Endothelial cell of hepatic sinusoid (primary cell): ENCODE measurements around the gene FMN2.
"Not testable (repeated sequence)": the region's sequence is repeated elsewhere in the genome, so short reads cannot be mapped to it uniquely, and the experiment has no call there.

Experiments
- in situ Hi-C: cut with HindIII; loops from 2 replicates; pipeline ENCODE4 v1.10.0; 2017; ENCODE audit warnings: low sequenced_read_pairs

Gene FMN2

DNA sequence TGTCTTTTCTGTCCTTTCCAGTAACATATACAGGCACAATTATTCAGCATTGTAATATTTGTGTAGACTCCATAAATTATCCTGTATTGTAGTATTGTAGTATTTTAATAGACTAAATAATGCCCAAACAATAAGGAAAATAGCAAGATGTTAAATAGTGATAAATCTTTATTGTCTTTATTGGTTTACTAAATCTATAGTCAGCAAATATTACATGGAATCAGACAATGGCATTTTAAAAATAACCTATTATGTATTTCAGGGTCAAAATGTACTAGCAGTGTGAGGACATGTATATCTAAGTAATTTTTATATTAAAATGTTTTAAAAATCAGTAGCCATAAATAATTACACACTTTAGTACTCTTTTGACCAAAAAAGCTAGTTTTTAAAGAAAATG is 317.9 kb downstream of the FMN2 start:
- in situ Hi-C loops = loop anchor here (5.0 kb wide), 1 partner anchor 67 kb away; no protein-coding TSS in a partner anchor

DNA sequence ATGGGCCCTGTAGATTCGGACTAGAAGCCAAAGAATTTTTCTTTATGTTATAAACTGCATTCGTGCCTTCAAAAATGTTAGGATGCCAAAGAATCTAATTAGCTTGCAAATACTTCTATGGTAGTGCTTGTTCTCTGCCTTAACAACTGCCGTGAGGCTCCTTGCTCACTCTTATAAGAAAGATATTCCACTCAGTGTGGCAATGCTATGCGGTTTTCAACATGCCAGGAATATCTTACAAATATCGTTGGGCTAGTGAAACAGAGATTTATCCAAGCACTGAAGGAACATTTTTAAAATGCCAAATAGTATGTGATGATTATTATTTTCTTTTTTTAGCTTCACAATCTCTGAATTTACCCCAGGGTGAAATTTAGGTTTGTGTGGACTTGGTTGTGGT is 322.0 kb downstream of the FMN2 start:
- in situ Hi-C loops = loop anchor here (5.0 kb wide), 1 partner anchor 71 kb away; no protein-coding TSS in a partner anchor

DNA sequence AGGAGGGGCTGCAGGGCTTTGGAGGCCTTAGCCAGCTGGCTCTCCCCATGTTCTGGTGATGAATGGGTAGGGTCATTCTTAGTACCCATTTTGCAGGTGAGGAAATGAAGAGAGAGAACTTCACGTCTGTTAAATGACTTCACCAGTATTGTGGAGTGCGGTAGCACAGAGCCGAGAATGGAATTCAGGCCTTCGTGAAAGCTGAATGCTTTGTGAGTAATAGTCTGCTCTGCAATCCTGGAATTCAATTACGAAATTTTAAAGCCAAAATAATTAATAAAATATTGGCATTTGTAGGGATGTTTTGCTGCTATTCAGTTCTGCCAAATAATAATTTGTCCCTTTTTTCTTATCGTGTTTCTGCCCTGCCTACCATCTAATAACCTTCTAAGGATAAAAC is 322.6 kb downstream of the FMN2 start:
- in situ Hi-C loops = loop anchor here (5.0 kb wide), 1 partner anchor 72 kb away; no protein-coding TSS in a partner anchor

DNA sequence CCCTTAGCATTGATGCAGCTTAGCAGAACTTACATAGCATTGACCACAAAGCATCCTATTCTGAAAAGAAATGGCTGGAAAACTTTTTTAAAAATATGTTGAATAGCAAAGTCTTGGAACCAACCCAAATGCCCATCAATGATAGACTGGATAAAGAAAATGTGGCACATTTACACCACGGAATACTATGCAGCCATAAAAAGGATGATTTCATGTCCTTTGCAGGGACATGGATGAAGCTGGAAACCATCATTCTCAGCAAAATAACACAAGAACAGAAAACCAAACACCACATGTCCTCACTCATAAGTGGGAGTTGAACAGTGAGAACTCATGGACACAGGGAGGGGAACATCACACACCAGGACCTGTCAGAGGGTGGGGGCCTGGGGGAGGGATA is 323.3 kb downstream of the FMN2 start:
- in situ Hi-C loops = not testable (repeated sequence)

DNA sequence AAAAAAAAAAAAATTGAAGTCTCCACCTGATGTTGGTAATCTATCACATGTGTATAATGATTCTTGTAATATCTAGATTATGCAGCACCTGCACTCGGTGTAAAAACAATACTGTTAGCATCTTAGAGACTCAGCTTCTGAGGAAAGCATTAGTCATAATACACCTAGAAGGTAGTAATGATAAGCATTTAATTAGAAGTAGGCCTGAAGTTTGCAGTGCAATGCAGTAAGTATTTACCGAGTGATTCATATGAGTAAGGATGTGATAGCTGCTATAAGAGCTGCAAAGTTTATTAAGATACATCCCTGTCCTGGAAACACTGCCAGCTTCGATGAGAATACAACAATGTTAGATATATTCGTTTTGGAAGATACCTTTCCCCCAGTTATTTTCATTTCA is 323.8 kb downstream of the FMN2 start:
- in situ Hi-C loops = no loop called here

DNA sequence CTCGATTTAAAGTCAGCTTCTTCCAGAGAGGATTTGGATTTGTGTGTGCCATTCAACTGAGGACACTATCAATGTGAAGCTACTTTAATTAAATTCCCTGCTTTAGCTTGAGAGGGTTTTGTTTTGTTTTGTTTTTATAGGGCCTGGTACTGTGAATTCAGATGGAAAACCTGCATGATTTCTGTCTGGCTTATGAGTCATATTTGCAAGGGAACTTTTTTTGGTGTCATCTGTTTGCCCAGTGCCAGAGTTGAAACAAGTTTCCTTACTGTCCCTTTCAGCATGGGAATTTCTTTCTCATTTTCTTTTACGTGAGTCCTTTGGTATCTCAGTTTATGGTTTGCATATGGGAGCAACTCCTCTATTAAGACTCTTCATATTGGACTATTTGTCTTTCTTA is 325.6 kb downstream of the FMN2 start:
- in situ Hi-C loops = no loop called here

DNA sequence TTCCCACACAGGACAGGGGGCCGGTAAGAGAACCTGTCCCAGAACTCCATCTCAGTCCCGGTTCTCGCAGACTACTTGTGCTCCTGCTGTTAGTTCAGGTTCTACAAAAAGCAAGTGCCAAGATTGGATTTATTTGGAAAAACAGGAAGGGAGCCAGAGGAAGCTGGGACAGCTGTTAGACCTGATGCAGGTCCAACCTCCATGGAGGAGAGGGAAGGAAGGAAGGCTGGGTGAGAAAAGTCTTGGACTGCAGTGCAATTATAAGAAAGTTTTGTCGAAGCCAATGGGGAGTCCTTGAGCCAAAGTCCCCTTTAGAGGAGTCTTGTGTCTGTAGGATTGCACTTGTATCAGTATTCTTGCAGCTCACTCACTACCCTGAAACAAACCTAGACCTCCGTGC is 329.1 kb downstream of the FMN2 start:
- in situ Hi-C loops = no loop called here

DNA sequence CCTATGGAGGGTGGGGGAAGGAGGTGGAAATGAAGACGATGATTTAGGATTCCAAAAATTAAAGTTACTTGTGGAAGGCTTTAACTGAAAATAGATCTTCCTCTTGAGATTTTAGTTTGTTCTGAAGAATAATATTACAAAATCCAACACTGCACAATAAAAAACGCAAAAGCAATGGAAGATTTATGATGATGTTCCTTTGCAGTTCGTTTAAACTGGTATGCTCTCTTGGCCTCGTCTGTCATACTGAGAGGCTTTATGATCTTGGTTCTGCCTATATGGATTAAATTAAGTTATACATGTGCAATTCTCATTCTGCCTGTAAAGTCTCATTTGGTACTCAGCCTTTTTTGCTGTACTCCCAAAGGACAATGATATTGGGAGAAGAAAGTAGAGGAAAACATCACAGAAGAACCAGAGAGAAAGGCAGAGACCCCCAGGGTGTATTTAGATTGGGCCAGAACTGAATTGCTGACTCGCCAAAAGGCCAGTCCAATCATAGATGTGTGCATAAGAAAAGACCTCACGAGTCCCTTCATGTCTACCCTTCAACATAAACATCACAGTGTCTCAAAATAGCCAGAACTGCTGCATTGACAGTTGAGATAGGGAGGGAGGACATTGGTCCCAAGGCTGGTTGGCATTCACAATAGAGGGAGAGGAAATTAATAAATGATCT is 331.7 kb downstream of the FMN2 start:
- in situ Hi-C loops = no loop called here

DNA sequence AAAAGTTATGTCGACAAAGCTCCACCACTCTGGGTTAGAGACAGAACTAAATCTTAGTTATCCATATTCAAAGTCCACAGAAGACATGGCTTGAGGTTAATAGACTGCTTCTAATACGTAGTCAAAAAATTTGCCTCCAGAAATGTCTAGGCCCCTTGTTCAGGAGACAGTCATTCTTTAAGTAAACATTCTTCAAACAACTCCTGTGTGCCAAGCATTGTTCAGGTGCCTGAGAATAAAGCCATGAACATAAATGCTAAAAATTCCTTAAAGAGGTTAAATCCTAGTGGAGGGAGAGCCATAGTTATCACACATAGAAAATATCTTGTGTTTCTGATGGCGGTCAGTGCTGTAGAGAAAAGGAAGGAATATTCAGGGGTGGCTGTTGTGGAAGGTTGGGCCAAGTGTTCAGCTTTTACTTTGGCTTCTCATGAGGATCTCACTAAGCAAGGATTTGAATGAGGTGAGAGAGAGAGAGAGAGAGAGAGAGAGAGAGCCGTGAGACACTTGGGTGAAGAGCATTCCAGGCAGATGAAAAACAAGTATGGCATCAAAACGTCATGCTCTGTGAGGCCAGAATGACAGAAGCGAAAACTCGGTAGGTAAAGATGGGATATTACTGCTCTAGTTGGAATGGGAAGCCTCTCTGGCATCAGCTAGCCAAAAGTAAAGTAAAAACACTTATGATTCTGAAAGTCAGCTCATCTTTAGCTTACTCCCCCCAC is 333.2 kb downstream of the FMN2 start:
- in situ Hi-C loops = no loop called here

DNA sequence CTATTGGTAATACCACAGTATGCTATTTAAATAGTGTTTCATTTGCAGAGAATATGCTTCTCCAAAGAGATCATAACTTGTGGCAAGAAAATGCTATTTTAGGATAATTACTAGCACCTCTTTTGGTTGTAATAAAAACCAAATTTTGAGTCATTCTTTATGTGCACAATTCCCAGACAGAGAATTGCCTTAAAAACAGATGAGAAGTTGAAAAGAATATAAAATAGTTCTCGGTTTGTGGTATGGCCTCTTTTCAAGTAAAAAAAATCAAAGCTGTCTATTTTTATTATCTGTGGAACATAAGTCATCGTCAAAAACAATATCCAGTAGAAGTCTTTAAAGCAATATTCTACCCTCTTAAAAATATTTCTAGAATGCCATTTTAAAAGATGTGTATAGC is 334.4 kb downstream of the FMN2 start:
- in situ Hi-C loops = no loop called here

DNA sequence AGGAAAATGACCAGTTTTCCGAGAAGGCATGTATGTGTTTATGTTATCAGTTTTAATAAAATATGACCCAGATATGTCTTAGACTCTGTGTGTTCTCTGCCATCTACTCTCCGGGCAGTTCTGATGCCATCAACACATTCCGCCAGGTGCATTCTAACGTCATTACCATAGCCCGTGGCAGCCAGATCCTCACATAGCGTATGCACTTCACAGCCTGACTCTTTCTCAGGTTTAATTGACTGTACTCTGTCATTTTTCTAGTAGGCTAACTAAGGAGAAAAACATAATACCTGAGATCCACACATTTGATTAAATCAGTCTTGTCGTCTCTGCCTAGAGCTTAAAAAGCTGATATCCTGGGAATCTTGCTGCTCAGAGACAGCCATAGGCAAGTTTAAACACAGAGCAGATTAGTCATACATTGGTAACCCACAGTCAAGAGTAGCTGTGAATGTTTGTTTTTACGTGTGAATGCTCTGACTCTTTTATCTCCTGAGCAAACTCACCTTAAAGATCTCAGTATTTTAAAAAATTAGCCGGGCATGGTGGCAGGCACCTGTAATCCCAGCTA is 344.4 kb downstream of the FMN2 start:
- in situ Hi-C loops = no loop called here

DNA sequence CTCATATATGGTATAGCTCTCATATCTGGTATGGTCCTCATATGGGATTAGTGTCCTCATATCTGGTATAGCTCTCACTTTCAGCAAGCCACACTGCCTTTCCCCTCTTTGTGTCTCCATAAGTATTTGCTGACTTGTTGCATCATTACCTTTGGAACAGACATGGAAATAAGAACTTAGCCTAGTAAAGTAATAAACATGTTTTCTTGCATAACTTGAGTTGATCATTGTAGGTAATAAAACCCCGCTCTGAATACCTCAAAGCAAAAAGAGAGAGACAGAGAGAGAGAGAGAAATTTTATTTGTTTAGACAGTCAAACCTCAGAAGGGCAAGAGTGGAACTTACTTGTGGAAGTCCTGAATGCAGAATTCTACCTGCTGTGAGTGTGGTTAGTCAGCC is 350.0 kb downstream of the FMN2 start:
- in situ Hi-C loops = no loop called here

DNA sequence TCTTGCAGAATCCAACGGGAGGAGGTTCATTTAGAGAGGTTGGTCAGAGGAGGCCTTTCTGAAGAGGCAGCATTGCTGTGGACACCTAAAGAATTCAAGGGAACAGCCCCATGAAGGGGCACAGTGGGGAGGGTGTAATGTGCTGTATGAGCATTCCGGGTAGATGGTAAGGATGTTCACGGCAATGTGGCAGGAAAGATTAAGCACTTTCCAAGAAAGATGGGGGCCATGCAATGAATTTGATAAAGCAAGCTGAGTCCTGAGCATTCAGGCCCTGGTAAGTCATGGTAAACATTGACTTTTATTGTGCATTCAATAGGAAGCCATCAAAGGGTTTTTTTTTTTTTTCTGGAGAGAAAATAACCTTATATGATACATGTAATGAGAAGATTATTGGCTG is 353.7 kb downstream of the FMN2 start:
- in situ Hi-C loops = no loop called here

DNA sequence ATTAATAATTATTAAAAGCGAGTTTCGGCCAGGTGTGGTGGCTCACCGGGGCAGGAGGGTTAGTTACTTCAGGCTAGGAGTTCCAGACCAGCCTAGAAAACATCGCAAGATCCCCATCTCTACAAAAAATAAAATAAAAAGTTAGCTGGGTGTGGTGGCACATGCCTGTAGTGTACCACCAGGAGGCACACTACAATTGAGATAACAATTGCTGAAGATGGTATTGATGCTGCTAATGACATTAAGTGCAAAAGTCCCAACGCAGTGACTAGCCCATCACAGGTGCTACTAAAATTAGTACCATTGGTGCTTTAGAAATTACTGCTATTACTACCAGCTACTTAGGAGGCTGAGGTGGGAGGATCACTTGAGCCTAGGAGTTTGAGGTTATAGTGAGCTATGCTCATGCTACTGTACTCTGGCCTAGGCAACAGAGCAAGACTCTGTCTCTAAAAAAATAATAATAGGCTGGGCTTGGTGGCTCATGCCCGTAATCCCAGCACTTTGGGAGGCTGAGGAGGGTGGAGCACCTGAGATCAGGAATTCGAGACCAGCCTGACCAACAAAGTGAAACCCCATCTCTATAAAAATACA is 363.6 kb downstream of the FMN2 start:
- in situ Hi-C loops = loop anchor here (5.0 kb wide), 1 partner anchor 37 kb away; no protein-coding TSS in a partner anchor

DNA sequence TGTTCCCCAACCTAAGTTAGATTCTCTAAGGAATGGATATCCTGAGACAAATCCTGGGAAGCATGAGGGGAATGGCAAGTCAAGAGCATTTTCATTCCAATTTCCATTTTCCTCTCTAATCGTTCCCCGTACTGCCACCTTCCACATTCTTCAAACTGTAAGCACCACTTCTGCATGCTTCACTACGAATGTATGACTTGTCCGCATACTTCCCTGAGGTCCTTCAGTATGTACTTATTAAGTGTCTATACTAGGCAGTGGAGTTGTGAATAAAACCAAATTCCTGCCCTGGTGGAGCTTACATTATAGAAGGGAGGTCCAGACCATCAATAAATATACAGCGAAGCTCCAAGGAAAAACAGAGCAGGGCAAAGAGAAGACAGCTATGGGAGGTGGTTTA is 365.5 kb downstream of the FMN2 start:
- in situ Hi-C loops = loop anchor here (5.0 kb wide), 1 partner anchor 35 kb away; no protein-coding TSS in a partner anchor

DNA sequence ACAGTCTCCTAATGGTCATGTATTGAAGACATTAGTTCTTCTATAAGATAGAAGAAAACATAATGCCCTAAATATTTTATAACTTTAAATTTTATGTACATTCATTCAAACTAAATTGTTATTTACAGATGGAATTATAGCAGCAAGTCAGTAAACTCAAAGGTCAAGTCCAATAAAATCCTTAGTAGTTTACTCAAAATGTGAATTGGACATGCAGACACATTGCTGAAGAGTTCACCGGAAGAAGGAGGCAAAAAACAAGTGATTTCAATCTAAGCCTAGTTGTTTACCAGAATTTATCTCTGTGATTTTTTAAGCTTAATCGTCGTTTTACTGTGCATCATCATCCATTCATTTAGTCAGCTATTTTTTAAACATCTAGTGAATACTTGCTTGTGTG is 370.6 kb downstream of the FMN2 start:
- in situ Hi-C loops = loop anchor here (5.0 kb wide), 1 partner anchor 105 kb away; no protein-coding TSS in a partner anchor

DNA sequence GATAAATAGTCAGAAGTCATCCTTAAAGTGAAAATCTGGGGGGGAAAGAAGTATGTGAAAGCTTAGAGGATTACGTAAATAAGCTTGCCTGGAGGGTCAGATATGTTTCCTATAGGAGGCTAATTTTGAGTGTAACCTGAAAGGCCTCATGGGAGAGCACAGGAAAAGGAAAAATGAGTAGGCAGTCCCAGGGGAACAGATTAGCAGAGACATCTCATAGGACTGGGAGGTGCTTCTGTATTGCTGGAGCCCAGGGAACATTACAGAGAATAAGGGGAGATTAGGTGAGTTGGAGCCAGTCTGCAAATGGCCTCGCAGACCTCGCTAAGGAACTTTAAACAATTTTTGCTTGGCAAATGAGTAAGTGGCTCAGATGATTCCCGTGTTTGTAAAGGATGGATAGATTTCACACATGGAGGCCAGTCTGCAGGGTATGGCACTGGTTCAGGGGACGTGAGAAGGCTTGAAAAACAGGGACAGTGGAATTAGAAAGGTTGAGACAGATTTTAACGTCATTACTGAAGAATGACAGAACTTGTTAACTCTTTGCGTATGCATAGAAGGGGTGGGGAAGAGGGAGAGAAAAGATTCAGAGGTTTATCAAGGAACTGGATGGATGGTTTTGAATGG is 371.2 kb downstream of the FMN2 start:
- in situ Hi-C loops = loop anchor here (5.0 kb wide), 1 partner anchor 104 kb away; no protein-coding TSS in a partner anchor

DNA sequence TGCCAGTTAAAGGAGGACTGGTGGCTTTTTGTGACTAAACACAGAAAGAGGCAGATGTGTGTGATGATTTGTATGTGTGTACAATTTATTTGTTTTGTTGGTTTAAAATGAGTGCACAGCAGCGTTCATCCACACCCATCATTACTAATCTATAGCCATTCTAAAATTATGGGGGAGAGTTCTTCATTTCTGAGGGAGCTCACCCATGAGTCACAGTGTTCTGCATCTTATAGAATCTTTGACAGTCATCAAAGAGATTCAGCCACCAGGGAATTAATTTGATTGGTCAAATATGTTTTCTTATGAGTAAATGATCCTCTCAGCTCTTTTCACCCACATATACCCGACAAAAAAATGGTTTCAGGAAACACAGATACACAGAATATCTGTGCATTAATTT is 372.4 kb downstream of the FMN2 start:
- in situ Hi-C loops = loop anchor here (5.0 kb wide), 1 partner anchor 103 kb away; no protein-coding TSS in a partner anchor

DNA sequence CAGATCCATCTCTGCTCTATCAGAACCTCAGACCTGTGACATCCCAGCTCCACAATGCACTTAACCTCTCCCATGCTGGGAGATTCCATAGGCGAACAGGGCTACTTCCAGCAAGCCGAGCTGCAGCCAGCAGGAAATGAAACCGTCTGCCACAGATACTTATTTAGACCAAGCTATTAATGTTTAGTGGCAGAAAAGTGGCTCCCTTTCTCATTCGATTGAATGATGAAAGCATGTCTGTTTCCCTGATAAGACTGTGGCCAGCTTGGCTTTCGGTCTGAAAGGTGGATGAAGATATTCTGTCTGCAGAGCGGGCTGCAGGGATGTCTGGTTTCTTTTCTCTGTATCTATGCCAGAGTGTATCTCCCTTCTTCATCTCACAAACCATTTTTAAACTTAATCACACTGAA is 373.9 kb downstream of the FMN2 start:
- in situ Hi-C loops = loop anchor here (5.0 kb wide), 1 partner anchor 63 kb away; no protein-coding TSS in a partner anchor

DNA sequence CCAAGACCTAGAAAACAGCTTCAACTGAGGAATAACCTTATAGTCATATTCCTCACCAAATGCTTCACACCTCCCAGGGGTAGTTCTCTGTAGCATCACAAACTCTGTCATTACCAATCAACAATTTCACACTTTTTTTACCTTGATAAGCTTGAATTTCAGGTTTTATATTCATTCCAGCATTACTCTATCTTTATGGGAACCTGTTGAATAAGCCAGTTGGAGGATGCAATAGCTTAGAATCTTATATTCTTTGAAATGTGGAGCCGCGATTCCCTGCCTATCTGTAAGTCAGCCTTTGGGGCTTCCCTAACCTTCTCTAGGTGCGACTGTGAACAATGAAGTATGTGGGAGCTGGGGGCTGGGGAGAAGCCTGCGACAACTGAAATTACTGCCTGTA is 374.8 kb downstream of the FMN2 start:
- in situ Hi-C loops = loop anchor here (5.0 kb wide), 1 partner anchor 64 kb away; no protein-coding TSS in a partner anchor

DNA sequence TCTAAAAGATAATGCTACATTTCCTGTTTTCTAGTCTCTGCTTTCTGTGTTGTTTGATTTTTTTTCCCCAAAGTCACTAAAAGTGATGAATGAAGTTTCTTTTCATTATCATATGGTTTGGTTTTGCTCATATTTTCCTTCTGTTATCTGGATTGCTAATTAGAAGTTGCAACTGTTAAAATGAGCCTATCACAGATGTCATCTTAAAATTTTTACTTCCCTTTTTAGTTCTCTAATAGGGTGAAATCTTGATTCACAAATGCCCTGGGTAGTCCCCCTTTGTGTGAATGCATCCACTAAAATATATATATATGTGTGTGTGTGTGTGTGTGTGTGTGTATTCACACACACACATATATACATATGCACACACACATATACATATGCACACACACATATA is 376.2 kb downstream of the FMN2 start:
- in situ Hi-C loops = loop anchor here (5.0 kb wide), 1 partner anchor 66 kb away; no protein-coding TSS in a partner anchor
